Naive thymus-derived CD8-positive, alpha-beta T cell (primary cell): Measurements from ENCODE around the gene TRIM29. TPM values are rescaled to one million over a fixed set of nuclear protein-coding genes. Genes with fewer than 3 reads are reported as not detected.

Experiments
- ATAC-seq, 2 donors: fragments of 150-1000 bp; cut with Tn5 transposase in 1 of 2; sonication (Bioruptor Pico), chemical (Tn5 transposase) in 1 of 2; 1 replicate in 1 of 2; 2 replicates in 1 of 2; pipeline ENCODE4 v1.10.0; 2021; ENCODE audit warnings: mild to moderate bottlenecking in 2 of 2, moderate library complexity in 2 of 2
- POLR2A ChIA-PET: fragments of 350-600 bp; sonication (Branson Sonifier 250); formaldehyde crosslinking; loops from one replicate; lab custom pipeline; 2021; ENCODE audit warnings: antibody characterized with exemption; lab: Charles Lee
- DNase-seq, 10 donors: peaks; one replicate each; pipeline versions ENCODE4 v3.0.0 to v3.0.0-alpha.2; 2020 to 2022
- H3K27ac Mint-ChIP-seq, 10 donors: one replicate each; pipeline ENCODE4 v1.8.0; 2020 to 2022; ENCODE audit warnings: mild to moderate bottlenecking in 10 of 10, mixed read lengths in 10 of 10, moderate library complexity in 4 of 10, inconsistent platforms in 1 of 10
- H3K27me3 Mint-ChIP-seq, 5 donors: one replicate each; pipeline ENCODE4 v1.8.0; 2021 to 2022; ENCODE audit warnings: mixed read lengths in 5 of 5
- H3K36me3 Mint-ChIP-seq, 3 donors: one replicate each; pipeline ENCODE4 v1.8.0; 2020 to 2022; ENCODE audit warnings: mixed read lengths in 3 of 3, mild to moderate bottlenecking in 2 of 3, inconsistent platforms in 1 of 3
- H3K4me1 Mint-ChIP-seq, 4 donors: one replicate each; pipeline ENCODE4 v1.8.0; 2021 to 2022; ENCODE audit warnings: mixed read lengths in 4 of 4
- H3K4me3 Mint-ChIP-seq, 10 donors: one replicate each; pipeline ENCODE4 v1.8.0; 2020 to 2022; ENCODE audit warnings: mild to moderate bottlenecking in 10 of 10, mixed read lengths in 10 of 10, moderate library complexity in 6 of 10, inconsistent platforms in 1 of 10
- H3K9me3 Mint-ChIP-seq, 9 donors: one replicate each; pipeline ENCODE4 v1.8.0; 2020 to 2022; ENCODE audit warnings: mixed read lengths in 9 of 9, mild to moderate bottlenecking in 3 of 9, inconsistent platforms in 1 of 9, moderate library complexity in 1 of 9
- polyA plus RNA-seq, 3 donors: library from polyadenylated mRNA; unstranded; fragments of 300-500 nt; fragmentation: Illumina TruSeq; gene quantifications; one replicate each; pipeline ENCODE4 v1.2.3, GENCODE V29; 2021
- total RNA-seq, 8 experiments: library from RNA in 2 of 8; stranded (reverse) in 2 of 8; gene quantifications; one replicate each; pipeline ENCODE4 v1.2.3 and lab custom pipeline; 2021 to 2026

The TRIM29 gene
- total and polyA plus RNA-seq, 5 experiments from 2014 or later: not detected

DNA sequence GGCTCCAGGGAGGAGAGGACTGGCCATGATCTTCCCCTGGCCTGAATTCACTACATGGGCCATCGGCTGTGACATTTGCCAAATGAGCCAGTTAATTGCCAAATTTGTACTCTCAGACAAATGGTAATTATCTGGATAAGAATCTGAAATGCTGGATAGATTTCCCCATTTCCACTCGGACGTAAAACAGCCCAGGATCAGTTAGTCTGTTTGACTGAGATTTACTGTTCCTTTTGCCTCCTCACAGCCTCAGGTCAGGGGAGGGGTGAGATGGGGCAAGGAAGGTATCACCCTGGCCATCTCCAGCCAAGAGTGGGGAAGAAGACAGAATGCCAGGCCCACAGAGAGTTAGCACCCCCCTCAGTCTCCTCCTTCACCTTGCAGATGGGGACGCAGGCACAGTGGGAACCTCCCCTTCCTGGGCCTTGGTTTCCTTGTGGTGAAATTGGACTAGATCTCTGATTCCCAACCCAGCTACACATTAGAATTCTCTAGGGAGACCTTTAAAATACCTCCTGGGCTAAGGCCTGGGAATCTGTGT lies 5.2 kb downstream of the TRIM29 start:
- H3K36me3 Mint-ChIP-seq: no peaks in the 10 kb centered on the region
- no peak overlapping the region for H3K4me3 Mint-ChIP-seq
- POLR2A ChIA-PET: no interaction called here
- no peaks in the 10 kb centered on the region for H3K4me1 Mint-ChIP-seq
- peak in 1 of 10 donors; percentile 34 for DNase-seq
- no peaks in the 10 kb centered on the region for H3K9me3 Mint-ChIP-seq
- ATAC-seq: no peak
- H3K27me3 Mint-ChIP-seq: peaks cover 0 to 4% (median 2%) of the 10 kb centered on the region in 5 donors
- H3K27ac Mint-ChIP-seq: no peak overlapping the region

DNA sequence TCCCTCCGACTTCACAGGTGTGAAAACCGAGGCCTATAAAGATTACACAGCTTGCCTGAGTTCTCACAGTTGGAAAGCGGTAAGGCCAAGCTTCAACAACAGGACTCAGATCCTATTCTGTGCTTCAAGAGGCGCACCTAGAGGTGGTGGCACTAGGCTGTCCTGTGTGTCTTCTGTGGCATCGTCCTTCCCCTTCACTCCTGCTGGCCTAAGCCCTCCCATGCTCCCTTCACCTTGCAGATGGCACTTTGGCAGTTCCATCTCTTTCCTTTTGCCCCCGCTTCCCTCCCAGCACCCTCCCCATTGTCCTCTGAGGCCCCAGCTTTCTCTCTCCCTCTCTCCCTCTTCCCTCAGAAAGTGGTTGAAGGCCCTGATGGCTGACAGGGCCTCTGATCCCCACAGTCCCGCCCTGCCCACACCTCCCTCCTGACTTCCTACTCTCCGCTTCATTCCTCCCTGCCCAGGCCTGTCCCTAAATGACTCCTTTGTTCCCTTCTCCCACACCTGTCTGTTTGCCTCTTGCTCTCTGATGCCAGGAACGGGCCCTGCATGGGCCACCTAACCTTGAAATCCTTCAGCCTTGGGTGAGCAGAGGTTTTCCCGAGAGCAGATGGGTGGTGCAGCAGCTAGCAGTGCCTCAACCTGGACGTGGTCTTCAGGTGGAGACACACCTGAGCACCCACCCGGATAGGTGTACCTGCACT lies 5.8 kb downstream of the TRIM29 start:
- H3K9me3 Mint-ChIP-seq: no peaks in the 10 kb centered on the region
- H3K4me3 Mint-ChIP-seq: no peak overlapping the region
- no peaks in the 10 kb centered on the region for H3K36me3 Mint-ChIP-seq
- peaks cover 0 to 4% (median 2%) of the 10 kb centered on the region in 5 donors for H3K27me3 Mint-ChIP-seq
- no peak overlapping the region for H3K27ac Mint-ChIP-seq
- no peak for ATAC-seq
- peak in 1 of 10 donors; percentile 24 for DNase-seq
- POLR2A ChIA-PET: no interaction called here
- H3K4me1 Mint-ChIP-seq: no peaks in the 10 kb centered on the region

DNA sequence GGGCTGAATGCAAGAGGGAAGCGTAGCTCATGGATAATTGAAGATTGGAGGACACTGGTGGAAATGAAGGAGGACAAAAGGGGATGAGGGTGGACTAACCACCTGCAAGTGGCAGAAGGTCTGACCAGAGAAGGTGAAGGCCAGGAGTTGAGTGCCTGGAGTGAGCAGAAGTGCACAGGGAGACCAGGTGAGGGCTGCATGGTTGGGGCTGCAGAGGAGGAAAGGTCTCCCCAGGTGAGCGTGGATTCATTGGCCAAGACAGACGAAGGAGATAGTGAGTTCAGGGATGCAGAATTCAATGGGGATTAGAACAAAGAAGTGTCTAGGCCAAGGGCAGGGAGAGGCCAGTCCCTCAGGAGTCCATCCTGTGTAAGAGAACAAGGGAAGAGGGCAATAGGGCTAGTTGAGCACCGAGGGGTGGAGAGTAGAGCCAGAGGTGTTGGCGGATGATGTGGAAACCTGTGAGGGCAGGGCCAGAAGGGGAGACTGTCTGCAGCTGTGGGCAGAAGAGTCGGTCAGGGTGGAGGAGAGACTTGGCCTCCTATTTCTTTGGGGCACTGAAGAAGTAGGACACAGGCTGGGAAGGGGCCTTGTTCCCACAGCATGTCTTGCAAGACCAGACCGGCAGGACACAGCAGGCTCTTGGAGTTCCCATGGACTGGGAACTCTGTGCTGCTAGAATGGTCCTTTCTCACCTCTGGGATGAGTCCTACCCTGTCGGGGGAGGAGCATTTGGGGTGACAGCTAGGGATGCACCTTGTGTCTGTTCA lies 6.7 kb downstream of the TRIM29 start:
- ATAC-seq: no peak
- Mint-ChIP-seq H3K27ac (no peak overlapping the region), H3K36me3 (no peaks in the 10 kb centered on the region), H3K4me1 (no peaks in the 10 kb centered on the region), H3K9me3 (no peaks in the 10 kb centered on the region), H3K27me3 (peaks cover 0 to 4% (median 2%) of the 10 kb centered on the region in 5 donors), H3K4me3 (no peak overlapping the region)
- peak in 1 of 10 donors; percentile 64 for DNase-seq
- POLR2A ChIA-PET: no interaction called here

DNA sequence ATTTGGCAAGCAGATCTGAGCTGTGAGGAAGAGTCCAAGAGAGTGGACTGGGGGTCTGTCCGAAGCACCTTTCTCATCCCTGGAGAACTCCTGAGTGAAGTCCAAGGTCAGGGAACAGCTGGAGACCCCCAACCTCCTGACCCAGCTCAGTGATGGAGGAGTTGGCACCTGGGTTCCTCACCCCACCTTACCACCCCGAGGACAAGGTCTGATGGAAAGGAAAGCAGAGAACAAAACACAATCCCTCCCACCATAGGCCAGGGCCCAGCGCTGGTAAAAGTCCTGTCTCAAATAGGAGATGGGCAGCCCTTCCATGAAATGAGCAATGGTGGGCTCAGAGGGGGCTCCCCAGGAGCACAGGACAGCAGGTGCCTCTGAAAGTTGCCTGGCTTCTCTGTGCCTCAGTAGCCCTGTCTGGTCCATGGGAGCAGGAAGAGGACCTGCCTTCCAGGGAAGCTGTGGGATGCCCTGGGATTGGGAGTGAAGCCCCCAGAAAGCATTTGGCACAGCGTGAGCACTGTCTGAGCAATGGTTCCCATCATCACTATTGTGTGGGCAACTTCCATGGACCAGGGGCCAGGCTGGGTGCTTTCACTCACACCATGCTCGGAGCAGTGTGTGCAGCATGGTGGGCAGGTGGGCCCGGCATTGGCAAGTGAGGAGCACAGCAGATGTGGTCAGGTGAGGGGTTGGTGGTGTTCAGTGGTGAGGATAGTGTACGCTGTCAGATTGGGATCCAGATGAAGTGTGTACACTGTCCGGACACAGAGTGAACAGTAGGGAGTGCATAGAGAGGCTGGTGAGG lies 7.5 kb downstream of the TRIM29 start:
- H3K36me3 Mint-ChIP-seq: no peaks in the 10 kb centered on the region
- no peak overlapping the region for H3K4me3 Mint-ChIP-seq
- H3K4me1 Mint-ChIP-seq: no peaks in the 10 kb centered on the region
- POLR2A ChIA-PET: no interaction called here
- H3K9me3 Mint-ChIP-seq: no peaks in the 10 kb centered on the region
- DNase-seq (peak in 1 of 10 donors; percentile 35), ATAC-seq (no peak)
- H3K27me3 Mint-ChIP-seq: peaks cover 0 to 4% (median 2%) of the 10 kb centered on the region in 5 donors
- H3K27ac Mint-ChIP-seq: no peak overlapping the region

DNA sequence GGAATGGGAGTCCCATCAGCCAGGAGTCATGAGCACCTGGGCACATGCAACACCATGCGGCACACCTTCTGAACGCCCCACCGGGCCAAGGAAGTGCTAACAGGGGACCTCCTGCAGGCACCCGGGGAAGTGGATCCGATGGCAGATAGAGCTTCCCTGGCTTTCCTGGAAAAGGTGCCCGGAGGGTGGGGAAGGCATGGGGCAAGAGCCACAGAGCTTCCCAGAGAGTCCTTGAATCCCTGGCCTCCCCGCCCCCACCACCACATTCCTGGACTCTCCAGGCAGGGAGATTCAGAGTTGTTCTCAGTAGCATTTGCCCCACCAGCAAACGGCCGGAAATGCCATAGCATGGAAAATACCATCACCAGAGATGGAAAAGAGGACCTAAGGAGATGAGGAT lies 8.3 kb downstream of the TRIM29 start:
- peak in 1 of 10 donors; percentile 15 for DNase-seq

DNA sequence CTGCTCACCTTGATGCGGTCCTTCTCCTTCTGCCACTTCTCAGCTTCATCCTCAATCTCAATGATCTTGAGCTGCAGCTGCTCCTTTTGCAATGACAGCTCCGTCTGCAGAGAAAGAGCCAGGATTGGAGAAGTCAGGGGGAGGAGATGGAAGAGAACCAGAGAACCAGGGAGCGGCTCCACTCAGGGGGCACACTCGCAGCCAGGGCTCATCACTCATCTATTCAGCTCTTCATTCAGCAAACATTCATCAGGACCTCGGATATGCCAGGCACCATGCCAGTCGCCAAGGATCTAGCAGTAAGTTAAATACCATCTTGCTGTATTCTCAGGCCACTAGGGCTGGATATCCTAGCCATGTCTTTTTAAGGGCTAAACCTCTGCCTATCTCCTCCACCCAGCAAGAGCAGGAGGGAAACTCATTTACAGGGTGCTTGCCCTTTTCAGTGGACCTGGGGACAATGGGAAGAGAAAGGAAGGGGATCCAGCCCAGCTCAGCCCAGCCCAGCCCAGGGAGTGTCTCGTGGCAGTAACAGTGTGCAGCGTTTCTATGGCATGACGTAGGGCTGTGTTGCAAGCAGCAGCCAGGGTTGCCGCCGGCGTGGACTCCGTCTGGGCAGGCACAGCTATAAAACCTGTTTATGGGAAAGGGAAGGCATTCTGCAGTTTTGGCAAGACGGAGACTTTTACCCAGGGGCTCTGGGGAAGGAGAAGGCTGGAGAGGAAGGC lies 9.4 kb downstream of the TRIM29 start:
- Mint-ChIP-seq H3K4me1 (no peaks in the 10 kb centered on the region), H3K36me3 (no peaks in the 10 kb centered on the region)

More for the DNA sequence above, 8.3 kb downstream of the TRIM29 start:
- no peaks in the 10 kb centered on the region for H3K36me3 Mint-ChIP-seq
- no peaks in the 10 kb centered on the region for H3K9me3 Mint-ChIP-seq
- no peaks in the 10 kb centered on the region for H3K4me1 Mint-ChIP-seq
- H3K27me3 Mint-ChIP-seq: peaks cover 0 to 4% (median 2%) of the 10 kb centered on the region in 5 donors
- H3K4me3 Mint-ChIP-seq: no peak overlapping the region
- POLR2A ChIA-PET: no interaction called here
- H3K27ac Mint-ChIP-seq: no peak overlapping the region
- no peak for ATAC-seq

DNA sequence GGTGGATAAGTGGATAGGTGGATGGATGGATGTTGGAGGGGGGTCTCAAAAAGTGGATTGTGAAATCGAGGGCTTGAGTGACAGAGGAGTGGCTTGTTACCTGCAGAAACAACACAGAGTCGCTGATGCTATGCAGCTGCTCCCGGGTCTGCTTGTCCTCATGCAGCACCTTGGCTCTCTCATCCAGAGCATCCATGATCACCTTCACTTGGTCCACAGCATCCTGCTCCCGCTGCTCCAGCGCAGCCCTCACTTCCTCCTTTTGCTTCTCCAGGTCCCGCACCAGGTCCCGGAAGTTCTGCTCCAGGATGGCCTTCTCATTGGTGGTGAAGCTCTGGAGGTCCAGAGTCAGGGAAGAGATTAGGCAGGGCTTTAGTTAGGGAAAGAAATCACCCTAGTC lies 10.7 kb downstream of the TRIM29 start:
- Mint-ChIP-seq H3K27ac (no peak overlapping the region), H3K36me3 (no peaks in the 10 kb centered on the region), H3K4me3 (no peak overlapping the region), H3K9me3 (no peaks in the 10 kb centered on the region), H3K27me3 (peaks cover 0 to 4% (median 2%) of the 10 kb centered on the region in 5 donors), H3K4me1 (no peaks in the 10 kb centered on the region)
- DNase-seq: peak in 1 of 10 donors; percentile 40
- POLR2A ChIA-PET: no interaction called here
- ATAC-seq: no peak

More for the DNA sequence above, 9.4 kb downstream of the TRIM29 start:
- DNase-seq: peak in 1 of 10 donors; percentile 8
- no peak overlapping the region for H3K4me3 Mint-ChIP-seq
- POLR2A ChIA-PET: no interaction called here
- H3K27me3 Mint-ChIP-seq: peaks cover 0 to 4% (median 2%) of the 10 kb centered on the region in 5 donors
- H3K27ac Mint-ChIP-seq: peak overlapping the region in 1 of 10 donors; percentile 29
- no peak for ATAC-seq
- H3K9me3 Mint-ChIP-seq: no peaks in the 10 kb centered on the region

DNA sequence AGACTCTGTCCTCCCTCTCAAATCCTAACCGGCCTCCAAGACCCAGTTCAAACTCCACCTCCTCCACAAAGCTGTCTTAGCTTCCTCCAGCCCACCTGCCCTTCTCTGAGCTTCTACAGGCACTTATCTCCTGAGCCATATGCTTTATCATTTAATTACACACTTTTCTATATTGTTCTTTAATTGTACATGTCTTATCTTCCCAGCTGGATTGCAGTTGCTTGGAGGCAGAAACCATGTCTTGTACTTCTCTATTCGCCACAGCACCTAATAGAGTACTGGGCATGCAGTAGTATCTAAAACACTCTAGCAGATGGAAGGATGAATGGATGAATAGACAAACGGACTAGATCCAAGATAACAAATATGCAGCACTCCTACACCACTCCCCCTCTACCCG lies 11.3 kb downstream of the TRIM29 start:
- H3K4me3 Mint-ChIP-seq: no peak overlapping the region
- DNase-seq (no peak), ATAC-seq (no peak)
- no peak overlapping the region for H3K27ac Mint-ChIP-seq
- POLR2A ChIA-PET: no interaction called here
- H3K9me3 Mint-ChIP-seq: no peaks in the 10 kb centered on the region
- H3K4me1 Mint-ChIP-seq: no peaks in the 10 kb centered on the region
- H3K27me3 Mint-ChIP-seq: peaks cover 0 to 4% (median 2%) of the 10 kb centered on the region in 5 donors
- no peaks in the 10 kb centered on the region for H3K36me3 Mint-ChIP-seq

DNA sequence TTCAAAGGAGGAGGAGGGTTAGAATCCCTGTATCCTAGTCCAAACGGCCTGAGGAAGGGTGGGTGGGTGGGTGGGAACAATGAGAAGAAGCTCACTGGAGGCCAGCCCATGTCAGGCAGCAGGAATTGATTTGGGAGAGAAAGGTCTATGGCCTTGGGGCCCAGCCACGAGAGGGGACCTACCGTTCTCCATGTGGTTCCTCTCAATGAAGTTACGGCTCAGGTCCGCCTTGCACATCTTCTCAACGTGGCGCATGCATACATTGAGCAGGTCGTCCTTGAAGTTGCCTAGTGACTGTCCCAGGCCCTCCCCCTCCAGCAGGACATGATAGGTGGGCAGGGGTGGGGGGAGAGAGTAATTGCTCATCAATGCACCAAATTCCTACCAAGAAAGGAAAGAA lies 12.4 kb downstream of the TRIM29 start:
- H3K9me3 Mint-ChIP-seq: no peaks in the 10 kb centered on the region
- H3K4me1 Mint-ChIP-seq: no peaks in the 10 kb centered on the region
- H3K27me3 Mint-ChIP-seq: peaks cover 0 to 8% (median 2%) of the 10 kb centered on the region in 5 donors
- ATAC-seq: no peak
- no peaks in the 10 kb centered on the region for H3K36me3 Mint-ChIP-seq
- DNase-seq: no peak
- POLR2A ChIA-PET: no interaction called here
- H3K4me3 Mint-ChIP-seq: no peak overlapping the region
- no peak overlapping the region for H3K27ac Mint-ChIP-seq

DNA sequence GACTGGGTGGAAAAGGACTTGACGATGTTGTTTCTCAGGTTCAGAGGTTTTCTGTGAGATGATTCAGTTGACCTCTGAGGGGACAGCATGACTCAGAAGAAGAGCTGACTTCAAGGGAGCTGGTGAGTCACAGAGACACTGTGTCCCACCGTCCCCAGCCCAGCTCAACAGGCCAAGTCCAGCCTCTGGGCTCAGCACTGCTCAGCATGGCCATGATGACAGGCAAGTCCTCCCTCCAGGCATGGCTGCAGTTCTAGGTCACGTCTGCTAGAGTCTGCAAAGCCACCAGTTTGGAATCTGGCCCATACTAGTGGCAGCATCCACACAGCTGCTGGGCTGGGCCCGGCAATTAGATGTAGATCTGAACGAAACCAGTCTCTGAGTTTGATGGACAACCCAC lies 12.9 kb downstream of the TRIM29 start:
- H3K27me3 Mint-ChIP-seq: peaks cover 0 to 8% (median 3%) of the 10 kb centered on the region in 5 donors
- H3K4me3 Mint-ChIP-seq: no peak overlapping the region
- no peaks in the 10 kb centered on the region for H3K4me1 Mint-ChIP-seq
- DNase-seq (no peak), ATAC-seq (no peak)
- no peak overlapping the region for H3K27ac Mint-ChIP-seq
- POLR2A ChIA-PET: no interaction called here
- no peaks in the 10 kb centered on the region for H3K9me3 Mint-ChIP-seq
- H3K36me3 Mint-ChIP-seq: no peaks in the 10 kb centered on the region

DNA sequence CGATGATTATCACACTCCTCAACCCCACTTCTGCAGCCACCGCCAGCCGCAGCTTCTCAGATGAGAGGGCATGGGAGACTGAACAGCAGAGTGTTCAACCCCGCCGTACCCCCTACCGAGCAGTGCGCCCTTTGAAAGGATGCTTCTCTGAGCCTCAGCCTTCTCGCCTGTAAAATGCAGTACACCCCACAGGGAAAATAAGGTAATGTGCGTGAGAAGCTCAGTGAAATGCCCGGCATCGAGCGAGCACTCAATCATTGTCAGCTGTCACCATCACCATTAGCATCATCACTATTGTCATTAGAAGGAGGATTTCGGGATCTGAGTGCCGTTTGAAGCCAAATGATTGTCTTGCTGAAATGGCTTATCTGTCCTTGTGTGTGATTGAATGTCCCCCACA lies 13.6 kb downstream of the TRIM29 start:
- ATAC-seq: no peak
- no peak overlapping the region for H3K4me3 Mint-ChIP-seq
- DNase-seq: no peak
- no peaks in the 10 kb centered on the region for H3K9me3 Mint-ChIP-seq
- no peak overlapping the region for H3K27ac Mint-ChIP-seq
- H3K4me1 Mint-ChIP-seq: no peaks in the 10 kb centered on the region
- peaks cover 0 to 8% (median 3%) of the 10 kb centered on the region in 5 donors for H3K27me3 Mint-ChIP-seq
- POLR2A ChIA-PET: no interaction called here
- H3K36me3 Mint-ChIP-seq: no peaks in the 10 kb centered on the region

DNA sequence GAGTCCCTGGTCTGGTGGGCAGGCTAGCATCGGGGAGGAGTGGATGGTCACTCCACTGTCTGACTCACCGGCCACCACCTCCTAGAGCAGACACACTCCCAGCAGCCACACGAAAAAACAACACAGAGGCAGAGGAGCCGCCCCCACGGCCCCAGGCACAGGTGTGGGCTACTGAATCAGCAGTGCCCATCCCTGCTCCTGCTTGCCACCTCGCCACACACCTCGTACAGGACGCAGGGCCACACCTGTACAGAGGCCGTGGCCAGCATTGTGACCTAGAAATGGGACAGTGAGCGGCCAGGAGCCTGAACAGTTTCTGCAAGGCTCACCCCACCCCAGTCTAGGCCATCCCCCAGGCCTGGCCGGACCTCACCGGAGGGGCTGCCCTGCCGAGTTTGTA lies 14.0 kb downstream of the TRIM29 start:
- H3K4me1 Mint-ChIP-seq: no peaks in the 10 kb centered on the region
- POLR2A ChIA-PET: no interaction called here
- H3K27ac Mint-ChIP-seq: no peak overlapping the region
- no peak overlapping the region for H3K4me3 Mint-ChIP-seq
- peaks cover 0 to 6% (median 3%) of the 10 kb centered on the region in 5 donors for H3K27me3 Mint-ChIP-seq
- no peak for DNase-seq
- H3K36me3 Mint-ChIP-seq: no peaks in the 10 kb centered on the region
- no peaks in the 10 kb centered on the region for H3K9me3 Mint-ChIP-seq
- ATAC-seq: no peak
